Measurements from ENCODE around the gene ILKAP.

DNA sequence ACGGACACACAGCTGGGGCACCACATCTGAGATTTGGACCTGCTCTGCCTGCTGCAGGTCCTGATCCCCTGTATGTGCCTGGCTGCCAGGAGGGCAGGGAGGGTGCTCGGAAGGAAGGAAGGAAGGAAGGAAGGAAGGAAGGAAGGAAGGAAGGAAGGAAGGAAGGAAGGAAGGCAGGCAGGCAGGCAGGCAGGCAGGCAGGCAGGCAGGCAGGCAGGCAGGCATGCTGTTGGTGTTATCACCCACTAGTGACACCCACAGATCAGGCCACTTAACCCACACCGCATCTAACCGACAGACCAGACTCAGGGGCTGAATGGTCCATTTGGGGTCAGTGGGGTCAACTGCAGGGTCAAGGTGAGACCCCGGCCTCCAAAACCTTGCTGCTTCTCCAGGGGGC lies 59.2 kb downstream of the ILKAP start:
- TF ChIP-seq, protein P1, sequence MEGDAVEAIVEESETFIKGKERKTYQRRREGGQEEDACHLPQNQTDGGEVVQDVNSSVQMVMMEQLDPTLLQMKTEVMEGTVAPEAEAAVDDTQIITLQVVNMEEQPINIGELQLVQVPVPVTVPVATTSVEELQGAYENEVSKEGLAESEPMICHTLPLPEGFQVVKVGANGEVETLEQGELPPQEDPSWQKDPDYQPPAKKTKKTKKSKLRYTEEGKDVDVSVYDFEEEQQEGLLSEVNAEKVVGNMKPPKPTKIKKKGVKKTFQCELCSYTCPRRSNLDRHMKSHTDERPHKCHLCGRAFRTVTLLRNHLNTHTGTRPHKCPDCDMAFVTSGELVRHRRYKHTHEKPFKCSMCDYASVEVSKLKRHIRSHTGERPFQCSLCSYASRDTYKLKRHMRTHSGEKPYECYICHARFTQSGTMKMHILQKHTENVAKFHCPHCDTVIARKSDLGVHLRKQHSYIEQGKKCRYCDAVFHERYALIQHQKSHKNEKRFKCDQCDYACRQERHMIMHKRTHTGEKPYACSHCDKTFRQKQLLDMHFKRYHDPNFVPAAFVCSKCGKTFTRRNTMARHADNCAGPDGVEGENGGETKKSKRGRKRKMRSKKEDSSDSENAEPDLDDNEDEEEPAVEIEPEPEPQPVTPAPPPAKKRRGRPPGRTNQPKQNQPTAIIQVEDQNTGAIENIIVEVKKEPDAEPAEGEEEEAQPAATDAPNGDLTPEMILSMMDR (IDR thresholded peaks at IDR 0.05; ENCODE audit: low read length): no peak
- TF ChIP-seq EZH2 (IDR thresholded peaks at IDR 0.05; ENCODE audit: borderline replicate concordance, low read length): no peak
